Measurements from ENCODE around the gene AKAP8. TPM values are rescaled to one million over a fixed set of nuclear protein-coding genes. Genes with fewer than 3 reads are reported as not detected.

The AKAP8 gene
- polyA plus RNA-seq, 1 experiment: 12.4 TPM

DNA sequence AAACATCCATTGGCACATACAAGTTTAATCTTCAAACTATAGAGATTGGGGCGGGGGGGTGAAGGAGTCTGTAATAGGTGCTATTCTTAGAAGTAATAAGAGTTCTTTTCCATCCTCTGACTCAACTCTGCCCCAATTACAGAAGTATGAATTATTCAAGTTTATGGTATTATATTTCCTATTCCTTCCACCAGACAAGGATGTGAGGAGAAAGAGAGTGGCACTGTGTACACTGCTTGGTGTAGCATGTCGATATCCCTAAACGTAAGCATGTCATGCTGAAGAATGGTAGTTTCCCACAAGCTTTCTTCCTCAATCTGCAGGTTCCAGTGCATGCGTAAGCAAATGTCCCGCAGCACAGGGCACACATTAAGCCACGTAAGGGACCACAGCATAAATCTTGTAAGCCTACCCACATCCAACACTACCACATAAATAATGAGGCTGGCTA is 61.3 kb downstream of the AKAP8 start:
- Histone ChIP-seq H3K27me3 (ENCODE audit: control insufficient read depth, insufficient read depth, low read length) (no peaks in the 10 kb centered on the region), H3K4me3 (ENCODE audit: low read depth, low read length) (no peak overlapping the region), H3K27ac (ENCODE audit: low read depth, low read length) (peak overlapping the region; percentile 21), H3K9me3 (ENCODE audit: control insufficient read depth, insufficient read depth, low read length) (no peaks in the 10 kb centered on the region)
- no peak for DNase-seq (ENCODE audit: low read depth, low spot score)
- POLR2A ChIA-PET: interaction anchor here (1.1 to 1.8 kb wide), 5 partner anchors 9 to 52 kb away, joined by 5 to 19 read pairs (median 8); partner anchors contain the start of gene BRD4
- CTCF ChIA-PET: interaction anchor here (0.6 to 1.2 kb wide), 2 partner anchors 15 to 236 kb away, joined by 3 to 5 read pairs; no protein-coding TSS in a partner anchor
- TF ChIP-seq, protein P1, sequence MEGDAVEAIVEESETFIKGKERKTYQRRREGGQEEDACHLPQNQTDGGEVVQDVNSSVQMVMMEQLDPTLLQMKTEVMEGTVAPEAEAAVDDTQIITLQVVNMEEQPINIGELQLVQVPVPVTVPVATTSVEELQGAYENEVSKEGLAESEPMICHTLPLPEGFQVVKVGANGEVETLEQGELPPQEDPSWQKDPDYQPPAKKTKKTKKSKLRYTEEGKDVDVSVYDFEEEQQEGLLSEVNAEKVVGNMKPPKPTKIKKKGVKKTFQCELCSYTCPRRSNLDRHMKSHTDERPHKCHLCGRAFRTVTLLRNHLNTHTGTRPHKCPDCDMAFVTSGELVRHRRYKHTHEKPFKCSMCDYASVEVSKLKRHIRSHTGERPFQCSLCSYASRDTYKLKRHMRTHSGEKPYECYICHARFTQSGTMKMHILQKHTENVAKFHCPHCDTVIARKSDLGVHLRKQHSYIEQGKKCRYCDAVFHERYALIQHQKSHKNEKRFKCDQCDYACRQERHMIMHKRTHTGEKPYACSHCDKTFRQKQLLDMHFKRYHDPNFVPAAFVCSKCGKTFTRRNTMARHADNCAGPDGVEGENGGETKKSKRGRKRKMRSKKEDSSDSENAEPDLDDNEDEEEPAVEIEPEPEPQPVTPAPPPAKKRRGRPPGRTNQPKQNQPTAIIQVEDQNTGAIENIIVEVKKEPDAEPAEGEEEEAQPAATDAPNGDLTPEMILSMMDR (IDR thresholded peaks at IDR 0.05; ENCODE audit: low read depth, low read length): no peak

DNA sequence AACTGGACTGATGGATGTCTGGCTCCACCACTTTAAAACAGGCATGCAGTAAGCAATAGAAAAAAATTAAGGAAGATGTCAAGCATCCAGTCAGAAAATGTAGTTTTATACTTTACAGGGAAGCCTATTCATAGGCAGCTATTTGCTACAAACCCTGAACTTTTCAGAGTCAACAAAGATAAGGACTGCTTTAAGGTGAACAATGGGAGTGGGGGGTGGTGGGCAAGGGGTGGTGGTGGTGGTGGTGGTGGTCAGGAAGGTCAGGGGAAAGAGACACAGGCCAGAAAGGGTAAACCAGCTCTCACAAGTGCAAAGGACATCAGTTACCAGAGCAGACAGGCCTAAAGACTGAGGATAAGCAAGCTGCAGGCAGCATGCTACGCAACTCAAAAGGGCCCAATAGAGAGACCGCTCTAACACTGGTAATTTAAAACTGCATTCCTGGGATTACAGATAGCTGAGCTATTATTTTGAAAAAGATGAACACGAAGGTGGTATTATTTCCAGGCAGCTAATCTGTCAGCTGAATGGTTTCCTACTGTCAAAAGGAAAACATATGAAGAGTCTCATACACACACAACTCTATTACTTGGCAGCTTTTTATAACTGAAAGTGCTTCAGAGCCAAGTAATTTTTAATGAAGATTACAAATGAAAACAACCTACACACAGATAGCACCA is 62.1 kb downstream of the AKAP8 start:
- peak; percentile 44 for DNase-seq (ENCODE audit: low read depth, low spot score)
- CTCF ChIA-PET: interaction anchor here (0.6 to 1.2 kb wide), 5 partner anchors 12 to 237 kb away, joined by 3 to 5 read pairs (median 3); no protein-coding TSS in a partner anchor
- POLR2A ChIA-PET: interaction anchor here (0.7 to 1.8 kb wide), 7 partner anchors 10 to 67 kb away, joined by 4 to 19 read pairs (median 8); partner anchors contain the start of gene BRD4

GRCh38 chr19:15316498-15316897 is 63.1 kb downstream of the AKAP8 start:
- Histone ChIP-seq H3K9me3 (ENCODE audit: control insufficient read depth, insufficient read depth, low read length) (no peaks in the 10 kb centered on the region), H3K27me3 (ENCODE audit: control insufficient read depth, insufficient read depth, low read length) (no peaks in the 10 kb centered on the region), H3K27ac (ENCODE audit: low read depth, low read length) (peak overlapping the region; percentile 63), H3K4me3 (ENCODE audit: low read depth, low read length) (no peak overlapping the region; the same call in 1 of the 2 replicates)
- peak; percentile 32 for DNase-seq (ENCODE audit: low read depth, low spot score)
- POLR2A ChIA-PET: interaction anchor here (0.6 to 1.8 kb wide), 4 partner anchors 13 to 864 kb away, joined by 3 to 19 read pairs (median 6); no protein-coding TSS in a partner anchor
- TF ChIP-seq, protein P1 (IDR thresholded peaks at IDR 0.05; ENCODE audit: low read depth, low read length): no peak
- CTCF ChIA-PET: interaction anchor here (0.6 kb wide), 2 partner anchors 11 to 13 kb away, joined by 3 read pairs; no protein-coding TSS in a partner anchor

More for the DNA sequence above, 62.1 kb downstream of the AKAP8 start:
- Histone ChIP-seq H3K27me3 (ENCODE audit: control insufficient read depth, insufficient read depth, low read length) (no peaks in the 10 kb centered on the region), H3K9me3 (ENCODE audit: control insufficient read depth, insufficient read depth, low read length) (no peaks in the 10 kb centered on the region), H3K4me3 (ENCODE audit: low read depth, low read length) (no peak overlapping the region), H3K27ac (ENCODE audit: low read depth, low read length) (peak overlapping the region; percentile 63)
- TF ChIP-seq, protein P1 (IDR thresholded peaks at IDR 0.05; ENCODE audit: low read depth, low read length): no peak

GRCh38 chr19:15315101-15315500 is 64.5 kb downstream of the AKAP8 start:
- H3K27ac ChIP-seq (ENCODE audit: low read depth, low read length): no peak overlapping the region
- ChIA-PET CTCF (no interaction called here), POLR2A (no interaction called here)
- no peak for DNase-seq (ENCODE audit: low read depth, low spot score)
- no peaks in the 10 kb centered on the region for H3K9me3 ChIP-seq (ENCODE audit: control insufficient read depth, insufficient read depth, low read length)
- TF ChIP-seq, protein P1 (IDR thresholded peaks at IDR 0.05; ENCODE audit: low read depth, low read length): no peak
- no peak overlapping the region for H3K4me3 ChIP-seq (ENCODE audit: low read depth, low read length)
- H3K27me3 ChIP-seq (ENCODE audit: control insufficient read depth, insufficient read depth, low read length): no peaks in the 10 kb centered on the region

Data from AG04450 (cell line).